GM12878 (cell line): ENCODE measurements around the gene STXBP4. TPM values are rescaled to one million over a fixed set of nuclear protein-coding genes. Genes with fewer than 3 reads are reported as not detected.
A peak's percentile ranks its signal among the peaks of the same experiment; 100 is the strongest.

Experiments used
- BMI1 ChIP-seq: fragments of 450-650 bp; IDR thresholded peaks from 2 replicates; pipeline ENCODE4 v1.6.1; 2016; ENCODE audit warnings: mild to moderate bottlenecking, moderate library complexity, borderline replicate concordance
- CHD1 ChIP-seq: IDR thresholded peaks from 2 replicates; pipeline ENCODE4 v1.6.1; 2012; ENCODE audit warnings: low read depth, low read length, improper control_type of control experiment
- ETV6 ChIP-seq, 2 experiments: fragments of 450-650 bp in 1 of 2; IDR thresholded peaks in 1 of 2; conservative IDR thresholded peaks in 1 of 2; 2 replicates each; pipeline ENCODE4 v1.6.1; 2014; ENCODE audit warnings: antibody characterized with exemption in 1 of 2, borderline replicate concordance in 1 of 2, low read depth in 1 of 2, mild to moderate bottlenecking in 1 of 2, moderate library complexity in 1 of 2
- IKZF2 ChIP-seq, 2 experiments: fragments of 450-650 bp; IDR thresholded peaks; 2 replicates each; pipeline ENCODE4 v1.6.1; 2017; ENCODE audit warnings: mild to moderate bottlenecking in 2 of 2, moderate library complexity in 2 of 2
- KAT2A ChIP-seq: conservative IDR thresholded peaks from 2 replicates; pipeline ENCODE4 v1.6.1; 2011; ENCODE audit warnings: low read depth, low read length; ENCODE audit not compliant: control insufficient read depth
- MTA2 ChIP-seq: fragments of 450-650 bp; IDR thresholded peaks from 2 replicates; pipeline ENCODE4 v1.6.1; 2016; ENCODE audit warnings: low read depth, mild to moderate bottlenecking, moderate library complexity
- NFIC ChIP-seq: IDR thresholded peaks from 2 replicates; pipeline ENCODE4 v1.6.1; 2012; ENCODE audit warnings: low read depth, mild to moderate bottlenecking, inconsistent platforms, low read length, moderate library complexity
- NKRF ChIP-seq: fragments of 450-650 bp; conservative IDR thresholded peaks from 2 replicates; pipeline ENCODE4 v1.6.1; 2017; ENCODE audit warnings: mild to moderate bottlenecking, moderate library complexity
- NR2C1 ChIP-seq: fragments of 450-650 bp; IDR thresholded peaks from 2 replicates; pipeline ENCODE4 v1.6.1; 2017; ENCODE audit warnings: antibody characterized with exemption, mild to moderate bottlenecking, moderate library complexity
- POLR2AphosphoS5 ChIP-seq: IDR thresholded peaks from 2 replicates; pipeline ENCODE4 v1.6.1; 2011; ENCODE audit warnings: mild to moderate bottlenecking, low read length, inconsistent platforms
- TCF3 ChIP-seq: IDR thresholded peaks from 2 replicates; pipeline ENCODE4 v1.6.1; 2012; ENCODE audit warnings: low read depth, mild to moderate bottlenecking, low read length, borderline replicate concordance; ENCODE audit not compliant: insufficient read depth
- ZNF274 ChIP-seq: IDR thresholded peaks from one replicate; pipeline ENCODE4 v1.8.0; 2011; ENCODE audit not compliant: insufficient read length, insufficient read depth
- ZNF384 ChIP-seq: IDR thresholded peaks from 2 replicates; pipeline ENCODE4 v1.6.1; 2012; ENCODE audit warnings: low read depth, mild to moderate bottlenecking, low read length, improper control_type of control experiment, borderline replicate concordance
- polyA plus RNA-seq, 11 experiments: library from polyadenylated mRNA; depleted of rRNA in 4 of 11; unstranded in 6 of 11; stranded (reverse) in 5 of 11; fragments of >200 nt; fragmentation: Nextera tagmentation in 4 of 11; fragmentation: Illumina TruSeq in 1 of 11; extraction: Ambion mirVana in 4 of 11; extraction: Trizol in 1 of 11; gene quantifications; 1 replicate in 1 of 11; 2 replicates in 10 of 11; pipeline versions ENCODE4 v1.2.1 to v1.2.3, GENCODE V29; 2011 to 2016; ENCODE audit warnings: inconsistent platforms in 2 of 11, missing spikeins in 2 of 11, low read depth in 1 of 11
- total RNA-seq, 4 experiments: library from RNA; depleted of rRNA in 3 of 4; stranded (reverse); fragments of >200 nt in 3 of 4; fragmentation: Illumina TruSeq in 1 of 4; extraction: Trizol in 1 of 4; gene quantifications; 2 replicates each; pipeline versions ENCODE4 v1.2.1 to v1.2.3, GENCODE V29; 2013 to 2021
- TF ChIP-seq, protein P1 (sequence below): fragments of 450-650 bp; IDR thresholded peaks from 2 replicates; pipeline ENCODE4 v1.6.1; 2017; ENCODE audit warnings: antibody characterized with exemption, mild to moderate bottlenecking, moderate library complexity
- TF ChIP-seq, protein P2 (sequence below): fragments of 450-650 bp; formaldehyde crosslinking; IDR thresholded peaks from 2 replicates; pipeline ENCODE4 v1.4.0; 2022; ENCODE audit warnings: mild to moderate bottlenecking, moderate library complexity
- TF ChIP-seq, protein P3 (sequence below): fragments of 450-650 bp; formaldehyde crosslinking; IDR thresholded peaks from 2 replicates; pipeline ENCODE4 v1.4.0; 2020; ENCODE audit warnings: mild to moderate bottlenecking, moderate library complexity

STXBP4 gene
- total and polyA plus RNA-seq, 10 of the 15 experiments (the other 5 are each of a cell fraction or from before 2014, with no cell fraction given) = 4.3 to 11.0 (median 6.7) TPM

DNA sequence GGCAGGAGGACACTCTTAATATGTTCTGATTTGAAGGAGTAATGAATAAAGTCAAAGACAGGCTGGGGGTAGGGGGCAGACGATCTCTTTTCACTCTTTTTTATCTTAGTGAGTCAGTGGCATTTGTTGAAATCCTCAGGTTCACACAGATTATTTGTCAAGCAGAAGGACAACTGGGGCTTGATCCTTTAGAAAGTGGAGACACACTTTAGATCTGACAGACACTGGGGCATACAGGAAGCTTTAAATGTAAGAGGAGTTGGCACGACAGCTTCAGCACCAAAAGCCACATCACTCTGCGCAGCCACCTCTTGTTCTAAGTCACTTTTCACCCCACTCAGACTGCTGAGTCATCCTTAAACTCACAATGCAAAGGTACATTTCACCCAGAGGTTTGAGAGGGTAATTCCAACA is 121.5 kb downstream of the STXBP4 start (continued):
- TF ChIP-seq, protein P1, sequence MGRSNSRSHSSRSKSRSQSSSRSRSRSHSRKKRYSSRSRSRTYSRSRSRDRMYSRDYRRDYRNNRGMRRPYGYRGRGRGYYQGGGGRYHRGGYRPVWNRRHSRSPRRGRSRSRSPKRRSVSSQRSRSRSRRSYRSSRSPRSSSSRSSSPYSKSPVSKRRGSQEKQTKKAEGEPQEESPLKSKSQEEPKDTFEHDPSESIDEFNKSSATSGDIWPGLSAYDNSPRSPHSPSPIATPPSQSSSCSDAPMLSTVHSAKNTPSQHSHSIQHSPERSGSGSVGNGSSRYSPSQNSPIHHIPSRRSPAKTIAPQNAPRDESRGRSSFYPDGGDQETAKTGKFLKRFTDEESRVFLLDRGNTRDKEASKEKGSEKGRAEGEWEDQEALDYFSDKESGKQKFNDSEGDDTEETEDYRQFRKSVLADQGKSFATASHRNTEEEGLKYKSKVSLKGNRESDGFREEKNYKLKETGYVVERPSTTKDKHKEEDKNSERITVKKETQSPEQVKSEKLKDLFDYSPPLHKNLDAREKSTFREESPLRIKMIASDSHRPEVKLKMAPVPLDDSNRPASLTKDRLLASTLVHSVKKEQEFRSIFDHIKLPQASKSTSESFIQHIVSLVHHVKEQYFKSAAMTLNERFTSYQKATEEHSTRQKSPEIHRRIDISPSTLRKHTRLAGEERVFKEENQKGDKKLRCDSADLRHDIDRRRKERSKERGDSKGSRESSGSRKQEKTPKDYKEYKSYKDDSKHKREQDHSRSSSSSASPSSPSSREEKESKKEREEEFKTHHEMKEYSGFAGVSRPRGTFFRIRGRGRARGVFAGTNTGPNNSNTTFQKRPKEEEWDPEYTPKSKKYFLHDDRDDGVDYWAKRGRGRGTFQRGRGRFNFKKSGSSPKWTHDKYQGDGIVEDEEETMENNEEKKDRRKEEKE = no peak
- TF ChIP-seq NR2C1 (no peak), IKZF2 (IDR thresholded peaks at IDR 0.05) (peak; percentile 27 to 48; a peak in 2 of 4 replicates), MTA2 (peak; percentile 70), POLR2AphosphoS5 (no peak), ZNF384 (no peak), ETV6 (conservative IDR thresholded peaks at IDR 0.05 in 1 of 2, IDR thresholded peaks at IDR 0.05 in 1 of 2; ENCODE audit: borderline replicate concordance in 1 of 2, low read depth in 1 of 2) (peak in 1 of 2 experiments; percentile 34; a peak in 1 of 4 replicates), NKRF (no peak), NFIC (peak; percentile 74), KAT2A (no peak), CHD1 (no peak), BMI1 (no peak), TCF3 (peak; percentile 44; the same call in 1 of the 2 replicates), ZNF274 (no peak)
- TF ChIP-seq, protein P2, sequence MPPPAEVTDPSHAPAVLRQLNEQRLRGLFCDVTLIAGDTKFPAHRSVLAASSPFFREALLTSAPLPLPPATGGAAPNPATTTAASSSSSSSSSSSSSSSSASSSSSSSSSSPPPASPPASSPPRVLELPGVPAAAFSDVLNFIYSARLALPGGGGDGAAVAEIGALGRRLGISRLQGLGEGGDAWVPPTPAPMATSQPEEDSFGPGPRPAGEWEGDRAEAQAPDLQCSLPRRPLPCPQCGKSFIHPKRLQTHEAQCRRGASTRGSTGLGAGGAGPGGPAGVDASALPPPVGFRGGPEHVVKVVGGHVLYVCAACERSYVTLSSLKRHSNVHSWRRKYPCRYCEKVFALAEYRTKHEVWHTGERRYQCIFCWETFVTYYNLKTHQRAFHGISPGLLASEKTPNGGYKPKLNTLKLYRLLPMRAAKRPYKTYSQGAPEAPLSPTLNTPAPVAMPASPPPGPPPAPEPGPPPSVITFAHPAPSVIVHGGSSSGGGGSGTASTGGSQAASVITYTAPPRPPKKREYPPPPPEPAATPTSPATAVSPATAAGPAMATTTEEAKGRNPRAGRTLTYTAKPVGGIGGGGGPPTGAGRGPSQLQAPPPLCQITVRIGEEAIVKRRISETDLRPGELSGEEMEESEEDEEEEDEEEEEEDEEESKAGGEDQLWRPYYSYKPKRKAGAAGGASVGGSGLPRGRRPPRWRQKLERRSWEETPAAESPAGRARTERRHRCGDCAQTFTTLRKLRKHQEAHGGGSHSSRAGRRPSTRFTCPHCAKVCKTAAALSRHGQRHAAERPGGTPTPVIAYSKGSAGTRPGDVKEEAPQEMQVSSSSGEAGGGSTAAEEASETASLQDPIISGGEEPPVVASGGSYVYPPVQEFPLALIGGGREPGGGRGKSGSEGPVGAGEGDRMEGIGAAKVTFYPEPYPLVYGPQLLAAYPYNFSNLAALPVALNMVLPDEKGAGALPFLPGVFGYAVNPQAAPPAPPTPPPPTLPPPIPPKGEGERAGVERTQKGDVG = no peak
- TF ChIP-seq, protein P3, sequence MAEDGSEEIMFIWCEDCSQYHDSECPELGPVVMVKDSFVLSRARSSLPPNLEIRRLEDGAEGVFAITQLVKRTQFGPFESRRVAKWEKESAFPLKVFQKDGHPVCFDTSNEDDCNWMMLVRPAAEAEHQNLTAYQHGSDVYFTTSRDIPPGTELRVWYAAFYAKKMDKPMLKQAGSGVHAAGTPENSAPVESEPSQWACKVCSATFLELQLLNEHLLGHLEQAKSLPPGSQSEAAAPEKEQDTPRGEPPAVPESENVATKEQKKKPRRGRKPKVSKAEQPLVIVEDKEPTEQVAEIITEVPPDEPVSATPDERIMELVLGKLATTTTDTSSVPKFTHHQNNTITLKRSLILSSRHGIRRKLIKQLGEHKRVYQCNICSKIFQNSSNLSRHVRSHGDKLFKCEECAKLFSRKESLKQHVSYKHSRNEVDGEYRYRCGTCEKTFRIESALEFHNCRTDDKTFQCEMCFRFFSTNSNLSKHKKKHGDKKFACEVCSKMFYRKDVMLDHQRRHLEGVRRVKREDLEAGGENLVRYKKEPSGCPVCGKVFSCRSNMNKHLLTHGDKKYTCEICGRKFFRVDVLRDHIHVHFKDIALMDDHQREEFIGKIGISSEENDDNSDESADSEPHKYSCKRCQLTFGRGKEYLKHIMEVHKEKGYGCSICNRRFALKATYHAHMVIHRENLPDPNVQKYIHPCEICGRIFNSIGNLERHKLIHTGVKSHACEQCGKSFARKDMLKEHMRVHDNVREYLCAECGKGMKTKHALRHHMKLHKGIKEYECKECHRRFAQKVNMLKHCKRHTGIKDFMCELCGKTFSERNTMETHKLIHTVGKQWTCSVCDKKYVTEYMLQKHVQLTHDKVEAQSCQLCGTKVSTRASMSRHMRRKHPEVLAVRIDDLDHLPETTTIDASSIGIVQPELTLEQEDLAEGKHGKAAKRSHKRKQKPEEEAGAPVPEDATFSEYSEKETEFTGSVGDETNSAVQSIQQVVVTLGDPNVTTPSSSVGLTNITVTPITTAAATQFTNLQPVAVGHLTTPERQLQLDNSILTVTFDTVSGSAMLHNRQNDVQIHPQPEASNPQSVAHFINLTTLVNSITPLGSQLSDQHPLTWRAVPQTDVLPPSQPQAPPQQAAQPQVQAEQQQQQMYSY (CRISPR knock-in tag) = no peak
